ENCODE data around the gene ANKS1B.

ANKS1B gene

GRCh38 chr12:100026241-100026640 lies 41.5 kb upstream of the ANKS1B start:
- Histone ChIP-seq H3K36me3 (ENCODE audit: control insufficient read depth in 2 of 2, insufficient read depth in 1 of 2, low read length in 2 of 2) (no peaks in the 10 kb centered on the region; a peak in 1 of 3 replicates), H3K4me3 (ENCODE audit: low read depth, low read length) (no peak overlapping the region), H3K27ac (ENCODE audit: extremely low read depth, low read depth, low read length) (no peak overlapping the region), H3K9me3 (ENCODE audit: control insufficient read depth, insufficient read depth, low read depth, low read length) (no peaks in the 10 kb centered on the region), H3K4me1 (ENCODE audit: control insufficient read depth, insufficient read depth, low read length) (no peaks in the 10 kb centered on the region)
- POLR2A ChIA-PET: no interaction called here
- CTCF ChIA-PET: no interaction called here
- TF ChIP-seq ZNF791 (tag by site-specific recombination; IDR thresholded peaks at IDR 0.05): no peak

- H3K9me3 ChIP-seq (ENCODE audit: control insufficient read depth, insufficient read depth, low read depth, low read length): no peaks in the 10 kb centered on the region
- H3K4me3 ChIP-seq (ENCODE audit: low read depth, low read length): no peak overlapping the region
- no peaks in the 10 kb centered on the region for H3K36me3 ChIP-seq (ENCODE audit: control insufficient read depth in 2 of 2, insufficient read depth in 1 of 2, low read length in 2 of 2)
- TF ChIP-seq ZNF558 (tag by site-specific recombination; IDR thresholded peaks at IDR 0.05) (no peak), PRDM10 (tag by site-specific recombination; IDR thresholded peaks at IDR 0.05) (0 out of 2 replicates have a peak, but pooled peaks have one; percentile 12)
- CTCF ChIA-PET: no interaction called here
- H3K27ac ChIP-seq (ENCODE audit: extremely low read depth, low read depth, low read length): no peak overlapping the region
- no peaks in the 10 kb centered on the region for H3K4me1 ChIP-seq (ENCODE audit: control insufficient read depth, insufficient read depth, low read length)
- POLR2A ChIA-PET: no interaction called here
These were observed 40.3 kb upstream of the ANKS1B start for GRCh38 chr12:100024974-100025555.

GRCh38 chr12:100020370-100020769 lies 35.6 kb upstream of the ANKS1B start:
- TF ChIP-seq ZNF571 (tag by site-specific recombination; IDR thresholded peaks at IDR 0.05): no peak
- TF ChIP-seq INSM2 (tag by site-specific recombination; IDR thresholded peaks at IDR 0.05): no peak
- no peak for TF ChIP-seq ZNF223 (tag by site-specific recombination; IDR thresholded peaks at IDR 0.05)
- TF ChIP-seq ZNF19 (tag by site-specific recombination; IDR thresholded peaks at IDR 0.05; ENCODE audit: low read depth): no peak
- TF ChIP-seq ZNF280D (tag by site-specific recombination; IDR thresholded peaks at IDR 0.05): no peak
- no peak for TF ChIP-seq GLI4 (tag by site-specific recombination; IDR thresholded peaks at IDR 0.05)
- TF ChIP-seq ZNF830 (tag by site-specific recombination; IDR thresholded peaks at IDR 0.05; ENCODE audit: low read depth): no peak
- TF ChIP-seq IKZF3 (tag by site-specific recombination; IDR thresholded peaks at IDR 0.05): no peak
- TF ChIP-seq ZNF133 (tag by site-specific recombination; IDR thresholded peaks at IDR 0.05): no peak
- no peak for TF ChIP-seq ZNF501 (tag by site-specific recombination; IDR thresholded peaks at IDR 0.05)
- no peak for TF ChIP-seq ZNF521 (tag by site-specific recombination; IDR thresholded peaks at IDR 0.05)
- TF ChIP-seq RBAK (tag by site-specific recombination; IDR thresholded peaks at IDR 0.05): no peak
- no peak for TF ChIP-seq ZNF555 (tag by site-specific recombination; conservative IDR thresholded peaks at IDR 0.05)
- no peak for TF ChIP-seq ZNF148 (tag by site-specific recombination; IDR thresholded peaks at IDR 0.05; ENCODE audit: borderline replicate concordance)
- CTCF ChIA-PET: interaction anchor here (0.6 kb wide), 1 partner anchor 534 kb away, joined by 3 read pairs; no protein-coding TSS in a partner anchor
- Histone ChIP-seq H3K4me1 (ENCODE audit: control insufficient read depth, insufficient read depth, low read length) (peaks cover 3% of the 10 kb centered on the region; the same call in 1 of the 2 replicates), H3K36me3 (ENCODE audit: control insufficient read depth in 2 of 2, insufficient read depth in 1 of 2, low read length in 2 of 2) (no peaks in the 10 kb centered on the region), H3K4me3 (ENCODE audit: low read depth, low read length) (no peak overlapping the region), H3K9me3 (ENCODE audit: control insufficient read depth, insufficient read depth, low read depth, low read length) (no peaks in the 10 kb centered on the region), H3K27ac (ENCODE audit: extremely low read depth, low read depth, low read length) (no peak overlapping the region)
- POLR2A ChIA-PET: no interaction called here

All from HEK293 (cell line).